T-helper 1 cell treated with Interleukin-12 subunit alpha and Interleukin-12 subunit beta and Interleukin-4 antibody, amounts not matched to agents 30 μg/mL and 1 μg/mL, for 36 hours (primary cell): ENCODE results near the gene NCKAP1.

Experiments
- H3K27ac Mint-ChIP-seq: one replicate; pipeline ENCODE4 v1.8.0; 2021; ENCODE audit warnings: mild to moderate bottlenecking, mixed read lengths
- H3K27me3 Mint-ChIP-seq: one replicate; pipeline ENCODE4 v1.8.0; 2021; ENCODE audit warnings: low read depth, mixed read lengths
- H3K36me3 Mint-ChIP-seq: one replicate; pipeline ENCODE4 v1.8.0; 2021; ENCODE audit warnings: low read depth, mixed read lengths
- H3K4me1 Mint-ChIP-seq: one replicate; pipeline ENCODE4 v1.8.0; 2021; ENCODE audit warnings: low read depth, mixed read lengths
- H3K4me3 Mint-ChIP-seq: one replicate; pipeline ENCODE4 v1.8.0; 2021; ENCODE audit warnings: mild to moderate bottlenecking, moderate library complexity, mixed read lengths
- H3K9me3 Mint-ChIP-seq: one replicate; pipeline ENCODE4 v1.8.0; 2021; ENCODE audit warnings: mixed read lengths

NCKAP1 gene

GRCh38 chr2:182924306-182924705 lies 114.0 kb downstream of the NCKAP1 start:
- Mint-ChIP-seq H3K36me3 (no peaks in the 10 kb centered on the region), H3K9me3 (no peaks in the 10 kb centered on the region), H3K4me1 (no peaks in the 10 kb centered on the region), H3K27me3 (no peaks in the 10 kb centered on the region), H3K27ac (no peak overlapping the region), H3K4me3 (no peak overlapping the region)

GRCh38 chr2:182921234-182921633 lies 117.0 kb downstream of the NCKAP1 start:
- Mint-ChIP-seq H3K9me3 (no peaks in the 10 kb centered on the region), H3K36me3 (no peaks in the 10 kb centered on the region), H3K4me3 (no peak overlapping the region)

GRCh38 chr2:182920631-182921056 lies 117.6 kb downstream of the NCKAP1 start:
- H3K27ac Mint-ChIP-seq: no peak overlapping the region
- no peaks in the 10 kb centered on the region for H3K27me3 Mint-ChIP-seq
- no peaks in the 10 kb centered on the region for H3K4me1 Mint-ChIP-seq
- H3K4me3 Mint-ChIP-seq: no peak overlapping the region
- no peaks in the 10 kb centered on the region for H3K9me3 Mint-ChIP-seq
- no peaks in the 10 kb centered on the region for H3K36me3 Mint-ChIP-seq

More at GRCh38 chr2:182921234-182921633, 117.0 kb downstream of the NCKAP1 start:
- Mint-ChIP-seq H3K27me3 (no peaks in the 10 kb centered on the region), H3K27ac (no peak overlapping the region), H3K4me1 (no peaks in the 10 kb centered on the region)

- Mint-ChIP-seq H3K27me3 (no peaks in the 10 kb centered on the region), H3K4me1 (no peaks in the 10 kb centered on the region), H3K36me3 (no peaks in the 10 kb centered on the region), H3K4me3 (no peak overlapping the region), H3K9me3 (no peaks in the 10 kb centered on the region), H3K27ac (no peak overlapping the region)
Measured at GRCh38 chr2:182920089-182920488, 118.2 kb downstream of the NCKAP1 start.

GRCh38 chr2:182918961-182919652 lies 119.2 kb downstream of the NCKAP1 start:
- no peak overlapping the region for H3K4me3 Mint-ChIP-seq
- H3K27me3 Mint-ChIP-seq: no peaks in the 10 kb centered on the region
- H3K4me1 Mint-ChIP-seq: no peaks in the 10 kb centered on the region
- H3K36me3 Mint-ChIP-seq: no peaks in the 10 kb centered on the region
- H3K27ac Mint-ChIP-seq: no peak overlapping the region
- H3K9me3 Mint-ChIP-seq: no peaks in the 10 kb centered on the region

GRCh38 chr2:182917924-182918323 lies 120.3 kb downstream of the NCKAP1 start:
- no peak overlapping the region for H3K27ac Mint-ChIP-seq
- H3K36me3 Mint-ChIP-seq: no peaks in the 10 kb centered on the region
- no peaks in the 10 kb centered on the region for H3K4me1 Mint-ChIP-seq

GRCh38 chr2:182916417-182916816 lies 121.8 kb downstream of the NCKAP1 start:
- Mint-ChIP-seq H3K4me3 (no peak overlapping the region), H3K9me3 (no peaks in the 10 kb centered on the region), H3K4me1 (no peaks in the 10 kb centered on the region), H3K27me3 (no peaks in the 10 kb centered on the region), H3K27ac (no peak overlapping the region), H3K36me3 (no peaks in the 10 kb centered on the region)

More at GRCh38 chr2:182917924-182918323, 120.3 kb downstream of the NCKAP1 start:
- Mint-ChIP-seq H3K4me3 (no peak overlapping the region), H3K9me3 (no peaks in the 10 kb centered on the region), H3K27me3 (no peaks in the 10 kb centered on the region)

GRCh38 chr2:182915369-182916326 lies 122.6 kb downstream of the NCKAP1 start:
- Mint-ChIP-seq H3K4me3 (no peak overlapping the region), H3K27ac (no peak overlapping the region), H3K27me3 (no peaks in the 10 kb centered on the region), H3K4me1 (no peaks in the 10 kb centered on the region), H3K9me3 (no peaks in the 10 kb centered on the region), H3K36me3 (no peaks in the 10 kb centered on the region)

GRCh38 chr2:182914852-182915251 lies 123.4 kb downstream of the NCKAP1 start:
- Mint-ChIP-seq H3K4me1 (no peaks in the 10 kb centered on the region), H3K27me3 (no peaks in the 10 kb centered on the region), H3K4me3 (no peak overlapping the region), H3K27ac (no peak overlapping the region), H3K9me3 (no peaks in the 10 kb centered on the region), H3K36me3 (no peaks in the 10 kb centered on the region)

GRCh38 chr2:182913064-182913463 lies 125.2 kb downstream of the NCKAP1 start:
- Mint-ChIP-seq H3K4me3 (no peak overlapping the region), H3K27ac (no peak overlapping the region), H3K27me3 (no peaks in the 10 kb centered on the region), H3K36me3 (no peaks in the 10 kb centered on the region), H3K4me1 (no peaks in the 10 kb centered on the region), H3K9me3 (no peaks in the 10 kb centered on the region)

GRCh38 chr2:182912518-182912915 lies 125.7 kb downstream of the NCKAP1 start:
- Mint-ChIP-seq H3K27ac (no peak overlapping the region), H3K4me3 (no peak overlapping the region), H3K36me3 (no peaks in the 10 kb centered on the region), H3K9me3 (no peaks in the 10 kb centered on the region), H3K4me1 (no peaks in the 10 kb centered on the region), H3K27me3 (no peaks in the 10 kb centered on the region)

GRCh38 chr2:182911813-182912517 lies 126.3 kb downstream of the NCKAP1 start:
- no peaks in the 10 kb centered on the region for H3K27me3 Mint-ChIP-seq
- H3K9me3 Mint-ChIP-seq: no peaks in the 10 kb centered on the region
- H3K27ac Mint-ChIP-seq: no peak overlapping the region
- no peak overlapping the region for H3K4me3 Mint-ChIP-seq
- no peaks in the 10 kb centered on the region for H3K4me1 Mint-ChIP-seq
- no peaks in the 10 kb centered on the region for H3K36me3 Mint-ChIP-seq

GRCh38 chr2:182910965-182911364 lies 127.3 kb downstream of the NCKAP1 start:
- Mint-ChIP-seq H3K36me3 (no peaks in the 10 kb centered on the region), H3K4me3 (no peak overlapping the region), H3K27ac (no peak overlapping the region), H3K27me3 (no peaks in the 10 kb centered on the region), H3K9me3 (no peaks in the 10 kb centered on the region), H3K4me1 (no peaks in the 10 kb centered on the region)

- Mint-ChIP-seq H3K27ac (no peak overlapping the region), H3K9me3 (no peaks in the 10 kb centered on the region), H3K4me1 (peaks cover 3% of the 10 kb centered on the region), H3K27me3 (no peaks in the 10 kb centered on the region), H3K4me3 (no peak overlapping the region), H3K36me3 (no peaks in the 10 kb centered on the region)
Measured at GRCh38 chr2:182907081-182907830, 131.0 kb downstream of the NCKAP1 start.
